ENCODE measurements around the gene JPH3. TPM values are rescaled to one million over a fixed set of nuclear protein-coding genes. Genes with fewer than 3 reads are reported as not detected.

Gene JPH3
- total RNA-seq = not detected

DNA sequence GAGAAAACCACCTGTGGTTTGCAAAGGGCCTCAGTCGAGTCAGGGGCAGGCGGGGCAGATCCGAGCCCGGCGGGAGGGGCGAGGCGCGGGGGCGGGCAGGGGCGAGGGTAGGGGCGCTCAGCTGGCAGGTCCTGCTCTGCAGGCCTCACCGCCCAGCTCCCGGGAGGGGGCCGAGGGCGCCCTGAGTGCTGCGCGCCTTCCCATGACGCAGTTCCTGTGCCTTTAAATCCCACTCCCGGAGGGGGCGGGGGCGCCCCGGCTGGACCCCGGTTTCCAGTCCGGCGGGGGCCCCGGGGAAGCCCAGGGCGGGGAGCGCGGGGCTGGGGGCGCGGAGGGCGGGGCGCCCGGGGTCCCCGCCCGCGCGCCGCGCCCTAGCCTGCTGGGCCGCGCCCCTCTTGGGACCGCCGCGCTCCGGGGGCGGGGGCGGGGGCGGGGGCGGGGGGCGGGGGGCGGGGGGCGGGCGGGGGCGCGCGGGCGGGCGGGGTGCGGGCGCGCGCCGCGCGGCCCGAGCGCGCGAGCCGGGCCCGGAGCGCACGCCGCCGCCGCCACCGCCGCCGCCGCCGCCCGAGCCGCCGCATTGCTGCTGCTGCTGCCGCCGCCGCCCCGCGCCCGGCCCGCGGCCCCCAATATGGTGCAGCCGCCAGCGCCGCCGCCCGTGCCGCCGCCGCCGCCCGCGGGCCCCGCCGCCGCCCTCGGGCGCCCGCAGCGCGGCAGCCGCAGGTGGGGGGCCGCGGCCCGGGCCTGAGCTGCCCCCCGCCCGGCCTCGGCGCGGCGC, at the start of gene JPH3:
Gene JPH3, plus strand, starts transcription at position 508 of the 775 bp plus-strand sequence. CDS start 639 bp downstream, outside the sequence.
- peaks cover 63% of the 10 kb centered on the region for H3K27me3 Mint-ChIP-seq
- H3K9me3 Mint-ChIP-seq = no peaks in the 10 kb centered on the region
- DNase-seq = no peak
- no peak within 1 kb of the TSS for H3K4me3 Mint-ChIP-seq
- peaks cover 8% of the 10 kb centered on the region for H3K4me1 Mint-ChIP-seq
- POLR2A ChIA-PET = no interaction called here
- H3K27ac Mint-ChIP-seq = no peak within 1 kb of the TSS
- CTCF ChIA-PET = no interaction called here
- no peaks in the 10 kb centered on the region for H3K36me3 Mint-ChIP-seq (ENCODE audit: low read depth)

DNA sequence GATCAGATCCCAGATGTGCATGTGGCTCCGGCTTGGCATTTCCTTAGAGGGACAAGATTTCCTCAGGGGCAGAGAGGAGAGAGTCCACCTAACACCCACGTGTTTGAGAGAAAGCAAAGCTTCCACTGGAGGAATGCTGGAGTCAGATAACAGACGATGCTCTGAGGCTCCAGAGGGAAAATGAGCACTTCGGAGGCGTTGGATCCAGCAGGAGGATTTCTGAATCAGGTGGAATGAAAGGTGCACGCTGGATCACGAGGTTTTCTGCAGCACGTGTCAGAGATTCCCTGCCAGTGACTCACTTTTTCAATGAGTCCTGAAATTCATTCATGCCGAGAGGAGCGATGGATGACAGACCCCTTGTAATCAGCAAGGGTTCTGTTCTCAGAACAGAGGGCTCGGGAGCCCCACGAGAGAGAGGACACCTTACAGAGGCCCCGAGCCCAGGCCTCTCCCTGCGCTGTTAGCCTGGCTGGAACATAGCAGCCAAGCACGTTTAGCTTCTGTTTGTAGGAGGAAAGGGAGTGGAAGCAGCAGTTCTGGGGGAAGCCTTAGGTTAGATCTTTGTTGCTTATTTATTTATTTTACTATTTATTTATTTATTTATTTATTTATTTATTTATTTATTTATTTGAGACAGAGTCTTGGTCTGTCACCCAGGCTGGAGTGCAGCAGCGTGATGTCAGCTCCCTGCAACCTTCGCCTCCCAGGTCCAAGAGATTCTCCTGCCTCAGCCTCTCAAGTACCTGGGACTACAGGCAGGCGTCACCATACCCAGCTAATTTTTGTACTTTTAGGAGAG, 49.3 kb upstream of the JPH3 start:
- Mint-ChIP-seq H3K9me3 (no peaks in the 10 kb centered on the region), H3K27me3 (peaks cover 10% of the 10 kb centered on the region), H3K27ac (no peak overlapping the region), H3K4me1 (peaks cover 1% of the 10 kb centered on the region), H3K36me3 (ENCODE audit: low read depth) (no peaks in the 10 kb centered on the region), H3K4me3 (no peak overlapping the region)
- DNase-seq = no peak
- POLR2A ChIA-PET = no interaction called here
- CTCF ChIA-PET = interaction anchor here (0.9 kb wide), 1 partner anchor 217 kb away, joined by 5 read pairs; no protein-coding TSS in a partner anchor

DNA sequence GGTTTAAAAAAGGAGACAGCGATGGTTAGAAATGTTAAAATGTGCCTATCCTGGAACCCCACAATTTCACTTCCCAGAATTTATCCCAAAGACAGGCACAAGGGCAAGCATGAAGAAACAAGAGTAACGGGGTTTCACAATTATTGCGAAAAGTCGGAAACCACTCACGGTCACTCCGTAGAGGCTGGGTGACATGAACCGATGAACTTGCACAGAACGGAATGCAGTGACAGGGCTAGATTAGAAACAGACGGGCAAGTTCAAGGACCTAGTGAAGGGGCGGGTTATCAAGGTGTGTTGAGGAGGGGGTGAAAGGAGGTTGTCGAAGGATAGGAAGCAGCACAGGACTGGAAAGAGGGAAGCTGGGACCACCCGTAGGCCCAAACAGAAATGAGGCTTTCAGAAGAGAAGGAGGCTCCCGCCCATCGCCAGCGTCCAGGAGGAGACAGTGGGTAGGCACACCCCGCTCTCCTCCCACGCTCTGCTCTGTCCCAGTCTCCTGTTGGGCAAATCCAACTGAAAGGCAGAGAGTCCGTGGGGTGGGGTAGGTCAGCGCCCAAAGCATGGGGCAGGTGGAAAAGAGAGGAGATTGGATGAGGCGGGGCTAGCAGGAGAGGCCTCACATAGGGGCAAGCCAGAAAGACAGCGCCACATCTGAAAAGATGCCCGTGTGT, 47.4 kb upstream of the JPH3 start:
- CTCF ChIA-PET = no interaction called here
- DNase-seq = no peak
- no peaks in the 10 kb centered on the region for H3K9me3 Mint-ChIP-seq
- H3K27me3 Mint-ChIP-seq = peaks cover 10% of the 10 kb centered on the region
- no peak overlapping the region for H3K4me3 Mint-ChIP-seq
- no peak overlapping the region for H3K27ac Mint-ChIP-seq
- POLR2A ChIA-PET = no interaction called here
- H3K36me3 Mint-ChIP-seq (ENCODE audit: low read depth) = no peaks in the 10 kb centered on the region
- peaks cover 1% of the 10 kb centered on the region for H3K4me1 Mint-ChIP-seq

DNA sequence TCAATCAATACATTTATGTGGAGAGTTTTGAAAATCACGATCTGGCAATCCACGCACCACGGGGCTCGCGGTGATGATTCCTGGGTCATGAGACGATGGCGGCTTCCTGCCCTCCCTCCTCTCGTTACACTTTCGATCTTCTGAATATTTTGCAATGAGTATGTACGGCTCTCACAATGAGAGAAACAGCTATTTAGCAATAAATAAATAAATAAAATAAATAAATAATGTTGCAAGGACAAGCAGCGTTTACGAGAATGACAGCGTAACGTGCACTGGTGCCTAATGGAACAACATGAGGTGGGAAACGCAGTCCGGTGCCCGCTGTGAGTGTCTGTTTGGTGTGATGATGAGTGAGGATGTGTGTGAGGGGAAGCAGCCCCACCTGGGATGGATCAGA, 46.7 kb upstream of the JPH3 start:
- ChIA-PET POLR2A (no interaction called here), CTCF (no interaction called here)
- no peaks in the 10 kb centered on the region for H3K9me3 Mint-ChIP-seq
- no peaks in the 10 kb centered on the region for H3K4me1 Mint-ChIP-seq
- peaks cover 8% of the 10 kb centered on the region for H3K27me3 Mint-ChIP-seq
- no peaks in the 10 kb centered on the region for H3K36me3 Mint-ChIP-seq (ENCODE audit: low read depth)
- no peak for DNase-seq
- no peak overlapping the region for H3K27ac Mint-ChIP-seq
- no peak overlapping the region for H3K4me3 Mint-ChIP-seq

DNA sequence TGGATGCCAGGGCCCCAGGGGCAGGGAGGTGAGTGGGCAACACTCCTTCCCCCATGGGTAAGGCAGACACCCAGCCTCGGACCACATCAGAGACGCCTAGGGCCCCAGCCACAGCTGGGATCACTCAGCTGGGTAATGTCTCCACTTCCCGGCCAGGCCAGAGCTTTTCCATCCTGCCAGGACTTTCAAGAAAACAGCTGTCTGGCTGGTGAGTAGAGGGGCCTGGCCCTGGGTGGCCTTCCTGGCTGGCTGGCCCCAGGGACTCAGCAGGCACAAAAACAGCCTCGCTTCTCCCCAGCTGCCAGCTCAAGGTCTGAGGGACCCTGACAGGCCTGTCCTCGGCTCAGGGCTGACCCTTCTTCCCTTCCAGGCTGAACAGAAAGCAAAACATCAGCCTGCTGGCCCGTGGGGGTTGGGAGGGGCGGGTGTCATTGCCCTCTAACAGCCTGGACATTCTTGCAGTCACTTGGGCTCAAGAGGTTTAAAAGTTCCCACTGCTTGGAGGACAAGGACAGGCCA, 45.3 kb upstream of the JPH3 start:
- H3K27me3 Mint-ChIP-seq = peaks cover 8% of the 10 kb centered on the region
- ChIA-PET POLR2A (no interaction called here), CTCF (no interaction called here)
- H3K4me1 Mint-ChIP-seq = no peaks in the 10 kb centered on the region
- no peak for DNase-seq
- no peaks in the 10 kb centered on the region for H3K36me3 Mint-ChIP-seq (ENCODE audit: low read depth)
- no peaks in the 10 kb centered on the region for H3K9me3 Mint-ChIP-seq
- H3K27ac Mint-ChIP-seq = no peak overlapping the region
- no peak overlapping the region for H3K4me3 Mint-ChIP-seq

DNA sequence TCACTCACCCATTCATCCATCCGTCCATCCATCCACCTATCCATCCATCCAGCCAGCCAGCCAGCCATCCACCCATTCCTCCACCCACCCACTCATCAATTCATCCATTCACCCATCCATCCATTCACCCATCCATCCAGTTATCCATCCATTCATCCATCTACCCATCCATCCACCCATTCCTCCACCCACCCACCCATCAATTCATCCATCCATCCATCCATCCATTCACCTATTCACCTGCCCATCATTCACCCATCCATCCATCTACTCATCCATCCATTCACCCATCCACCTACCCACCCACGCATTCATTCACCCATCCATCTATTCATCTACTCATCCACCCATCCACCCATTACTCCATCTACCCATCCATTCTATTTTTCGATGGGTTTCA, 43.6 kb upstream of the JPH3 start:
- no peak for DNase-seq
- Mint-ChIP-seq H3K36me3 (ENCODE audit: low read depth) (no peaks in the 10 kb centered on the region), H3K4me1 (no peaks in the 10 kb centered on the region), H3K4me3 (no peak overlapping the region), H3K27me3 (peaks cover 8% of the 10 kb centered on the region), H3K27ac (no peak overlapping the region), H3K9me3 (peaks cover 3% of the 10 kb centered on the region)
- CTCF ChIA-PET = no interaction called here
- POLR2A ChIA-PET = no interaction called here

DNA sequence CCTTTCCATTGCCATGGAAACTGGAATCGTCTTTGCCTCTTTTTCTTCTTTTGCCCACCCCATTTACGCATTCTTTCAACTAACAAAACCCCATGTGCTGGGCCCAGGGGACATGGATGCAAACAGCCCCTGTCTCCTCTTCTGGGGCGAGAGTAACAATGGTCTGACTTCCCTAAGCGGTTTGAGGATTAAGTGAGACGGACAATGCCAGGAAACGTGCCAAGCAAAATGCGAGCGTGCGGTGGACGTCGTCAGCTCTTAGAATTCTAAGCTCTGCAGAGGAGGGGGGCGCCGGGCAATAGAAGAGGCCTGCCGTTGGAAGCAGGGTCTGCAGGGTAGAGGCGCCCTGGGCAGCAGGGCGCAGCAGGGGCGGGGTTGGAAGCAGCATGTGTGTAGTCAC, 42.4 kb upstream of the JPH3 start:
- Mint-ChIP-seq H3K36me3 (ENCODE audit: low read depth) (no peaks in the 10 kb centered on the region), H3K27ac (no peak overlapping the region), H3K4me1 (no peaks in the 10 kb centered on the region), H3K9me3 (peaks cover 11% of the 10 kb centered on the region), H3K27me3 (peaks cover 5% of the 10 kb centered on the region), H3K4me3 (no peak overlapping the region)
- no peak for DNase-seq
- POLR2A ChIA-PET = no interaction called here
- CTCF ChIA-PET = no interaction called here

DNA sequence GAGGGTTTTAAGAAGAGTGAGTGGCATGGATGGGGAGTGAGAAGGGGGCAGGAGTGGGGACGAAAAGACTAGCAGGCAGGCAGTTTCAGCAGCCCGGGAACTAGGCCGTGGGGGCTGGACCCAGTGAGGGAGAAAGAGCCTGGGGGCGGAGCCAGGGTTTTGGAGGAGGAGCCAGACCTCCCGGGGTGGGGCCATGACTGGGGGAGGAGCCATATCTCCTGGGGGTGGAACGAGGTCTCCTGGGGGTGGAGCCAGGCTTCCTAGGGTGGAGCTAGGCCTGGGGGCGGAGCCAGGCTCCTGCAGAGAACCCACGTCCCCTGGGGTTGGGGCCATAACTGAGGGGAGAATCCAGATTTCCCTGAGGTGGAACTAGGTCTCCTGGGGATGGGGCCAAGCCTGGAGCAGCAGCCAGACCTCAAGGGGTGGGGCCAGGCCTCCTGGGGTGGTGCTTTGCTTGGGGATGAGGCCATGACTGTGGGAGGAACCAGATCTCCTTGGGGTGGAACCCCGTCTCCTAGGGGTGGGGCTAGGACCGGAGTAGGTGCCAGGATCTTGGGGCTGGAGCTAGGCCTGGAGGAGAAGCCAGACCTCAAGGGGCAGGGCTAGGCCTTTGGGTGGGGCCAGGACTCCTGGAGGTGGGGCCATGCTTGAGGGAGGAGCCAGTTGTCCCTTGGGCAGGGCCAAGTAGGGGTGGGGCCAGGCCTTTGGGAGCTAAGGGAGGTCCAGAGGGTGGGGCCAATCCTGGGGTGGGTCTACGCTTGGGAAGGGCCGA, 41.7 kb upstream of the JPH3 start:
- POLR2A ChIA-PET = no interaction called here
- Mint-ChIP-seq H3K4me1 (no peaks in the 10 kb centered on the region), H3K9me3 (peaks cover 11% of the 10 kb centered on the region), H3K27me3 (peaks cover 5% of the 10 kb centered on the region), H3K27ac (no peak overlapping the region), H3K36me3 (ENCODE audit: low read depth) (no peaks in the 10 kb centered on the region), H3K4me3 (no peak overlapping the region)
- CTCF ChIA-PET = no interaction called here
- DNase-seq = no peak

DNA sequence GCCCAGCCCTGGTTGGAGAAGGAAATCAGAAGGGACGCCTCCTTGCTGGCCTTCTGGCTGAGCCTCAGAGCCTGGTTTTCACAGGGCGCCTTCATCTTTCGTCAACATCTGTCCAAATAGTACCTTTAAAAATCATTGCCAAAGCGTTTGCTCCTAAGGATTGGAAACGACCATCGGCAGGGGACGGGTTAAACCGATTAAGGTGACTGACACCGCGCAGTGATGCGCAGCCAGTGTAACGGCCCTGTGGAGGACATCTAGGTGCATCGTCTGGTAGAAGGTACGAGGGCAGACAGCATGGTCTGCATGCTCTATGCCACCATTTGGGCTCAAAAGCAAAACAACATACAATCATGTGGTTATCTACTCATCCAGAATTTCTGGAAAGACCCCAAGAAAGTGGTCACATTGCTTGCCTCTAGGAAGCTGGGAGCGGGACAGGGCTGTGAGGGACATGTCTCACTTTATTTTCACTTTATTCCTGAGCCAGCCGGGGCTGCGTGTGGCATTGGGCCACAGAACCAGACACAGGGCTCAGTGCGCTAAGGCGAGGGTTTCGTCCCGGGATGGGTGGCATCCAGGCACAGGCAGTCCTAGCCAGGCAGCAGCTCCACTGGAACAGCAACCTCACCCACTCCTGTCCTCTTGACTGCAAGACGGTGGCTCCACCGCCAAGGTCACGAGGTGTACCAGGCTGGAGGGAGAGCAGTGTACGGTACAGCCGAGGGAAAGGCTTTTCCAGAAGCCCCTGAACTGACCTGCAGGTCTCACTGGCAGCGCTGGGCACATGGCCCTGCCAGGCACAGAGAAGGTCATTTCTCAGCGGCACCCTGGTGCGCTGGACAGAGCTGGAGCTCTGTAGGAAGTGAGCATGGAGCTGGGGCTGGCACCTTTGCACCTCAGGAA, 40.9 kb upstream of the JPH3 start:
- DNase-seq = no peak
- CTCF ChIA-PET = no interaction called here
- Mint-ChIP-seq H3K9me3 (peaks cover 11% of the 10 kb centered on the region), H3K27me3 (peaks cover 5% of the 10 kb centered on the region), H3K27ac (no peak overlapping the region), H3K4me1 (no peaks in the 10 kb centered on the region), H3K36me3 (ENCODE audit: low read depth) (no peaks in the 10 kb centered on the region), H3K4me3 (no peak overlapping the region)
- POLR2A ChIA-PET = no interaction called here

DNA sequence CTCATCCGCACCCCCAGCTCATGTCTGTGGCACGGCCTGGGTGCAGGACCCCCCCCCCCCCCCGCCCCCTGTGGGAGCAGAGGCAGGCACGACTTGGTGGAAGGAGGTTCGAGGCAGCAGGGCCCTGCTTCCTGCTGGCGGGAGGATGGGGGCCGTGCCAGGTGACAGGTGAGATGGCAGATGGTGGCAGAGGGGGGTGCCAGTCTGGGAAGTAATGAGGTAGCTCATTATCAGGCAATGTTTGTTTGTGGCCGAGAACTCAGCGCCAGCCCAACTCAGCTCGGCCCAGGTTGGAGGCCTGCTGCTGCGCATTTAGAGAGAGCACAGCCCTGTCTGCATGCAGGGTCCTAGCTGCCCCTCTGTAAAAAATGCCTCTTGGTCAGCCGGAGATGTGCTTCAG, 40.1 kb upstream of the JPH3 start:
- POLR2A ChIA-PET = no interaction called here

DNA sequence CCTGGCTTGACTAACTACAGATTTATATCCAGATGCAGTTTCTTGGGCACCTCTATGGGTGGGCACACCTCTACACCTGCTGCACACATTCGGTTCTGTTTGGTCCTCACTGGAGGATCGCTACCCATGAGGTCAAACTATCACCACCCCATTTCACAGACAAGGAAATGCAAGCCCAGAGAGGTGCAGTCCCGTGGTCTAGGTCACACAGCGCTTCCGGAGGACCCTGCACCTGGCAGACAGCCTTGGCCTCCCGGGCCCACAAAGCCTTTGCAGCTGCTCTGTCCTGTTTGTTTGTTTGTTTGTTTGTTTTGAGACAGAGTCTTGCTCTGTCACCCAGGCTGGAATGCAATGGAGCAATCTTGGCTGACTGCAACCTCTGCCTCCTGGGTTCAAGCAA, 39.3 kb upstream of the JPH3 start:
- CTCF ChIA-PET = no interaction called here
- H3K9me3 Mint-ChIP-seq = peaks cover 11% of the 10 kb centered on the region
- H3K4me3 Mint-ChIP-seq = no peak overlapping the region
- no peak overlapping the region for H3K27ac Mint-ChIP-seq
- peaks cover 5% of the 10 kb centered on the region for H3K27me3 Mint-ChIP-seq
- H3K4me1 Mint-ChIP-seq = no peaks in the 10 kb centered on the region
- no peak for DNase-seq
- POLR2A ChIA-PET = no interaction called here
- no peaks in the 10 kb centered on the region for H3K36me3 Mint-ChIP-seq (ENCODE audit: low read depth)

More for the DNA sequence above, 40.1 kb upstream of the JPH3 start:
- H3K4me1 Mint-ChIP-seq = no peaks in the 10 kb centered on the region
- no peak overlapping the region for H3K27ac Mint-ChIP-seq
- CTCF ChIA-PET = no interaction called here
- H3K9me3 Mint-ChIP-seq = peaks cover 11% of the 10 kb centered on the region
- no peaks in the 10 kb centered on the region for H3K36me3 Mint-ChIP-seq (ENCODE audit: low read depth)
- no peak overlapping the region for H3K4me3 Mint-ChIP-seq
- H3K27me3 Mint-ChIP-seq = peaks cover 5% of the 10 kb centered on the region
- no peak for DNase-seq

Measured in activated CD4-positive, alpha-beta memory T cell treated with anti-CD3 and anti-CD28 coated beads, Interleukin-2, amount 10 ng/mL, durations not matched to agents 7 days and 5 days (primary cell).